ENCODE data around the gene SYNGR4.

Gene SYNGR4

DNA sequence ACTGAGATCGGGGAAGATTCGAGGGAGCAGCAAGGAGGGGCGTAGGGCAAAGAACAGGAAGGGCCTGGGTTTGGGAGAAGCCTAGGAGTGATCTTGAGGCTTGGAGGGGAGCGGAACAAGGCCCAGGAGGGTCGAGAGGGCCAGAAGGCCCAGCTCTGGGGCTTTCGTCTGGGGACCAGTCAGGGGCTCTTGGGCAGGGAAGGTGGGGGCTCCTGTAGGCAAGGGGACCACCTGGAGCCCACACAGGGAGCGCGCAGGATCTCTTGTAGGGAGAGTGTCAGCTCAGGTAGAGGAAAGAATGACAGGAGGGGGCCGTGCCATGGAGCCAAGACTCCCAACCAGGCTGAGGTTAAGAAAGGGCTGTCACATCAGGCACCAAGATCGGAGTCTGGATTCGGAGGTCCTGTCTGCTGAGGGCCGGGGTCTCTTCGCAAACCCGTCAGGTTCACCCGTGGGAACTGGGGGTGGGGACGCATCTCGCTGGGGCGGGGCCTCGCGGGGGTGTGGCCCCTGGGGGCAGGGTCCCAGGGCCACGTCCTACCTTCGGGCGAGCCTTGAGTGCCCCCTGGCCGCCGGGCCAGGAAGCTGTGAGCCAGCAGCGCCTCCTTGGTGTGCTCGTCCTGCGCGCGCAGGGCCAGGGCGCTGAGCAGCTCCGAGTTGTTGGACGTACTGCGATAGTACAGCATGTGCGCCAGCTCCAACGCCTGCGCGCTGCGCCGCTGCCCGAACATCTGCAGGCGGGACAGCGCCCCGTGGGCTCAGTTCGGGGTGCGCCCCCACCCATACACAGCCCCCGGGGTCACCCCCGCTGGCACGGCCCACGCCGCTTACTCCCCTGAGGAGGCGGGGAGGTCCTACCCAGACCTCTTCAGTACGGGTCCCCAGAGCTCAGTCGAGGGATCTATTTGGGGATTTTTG lies 30.4 kb upstream of the SYNGR4 start:
- peaks cover 58% of the 10 kb centered on the region for H3K4me1 Mint-ChIP-seq
- no peaks in the 10 kb centered on the region for H3K9me3 Mint-ChIP-seq
- H3K27me3 Mint-ChIP-seq: no peaks in the 10 kb centered on the region
- peaks cover 7% of the 10 kb centered on the region for H3K36me3 Mint-ChIP-seq
- H3K27ac Mint-ChIP-seq: peak overlapping the region; percentile 95
- H3K4me3 Mint-ChIP-seq: peak overlapping the region; percentile 94

DNA sequence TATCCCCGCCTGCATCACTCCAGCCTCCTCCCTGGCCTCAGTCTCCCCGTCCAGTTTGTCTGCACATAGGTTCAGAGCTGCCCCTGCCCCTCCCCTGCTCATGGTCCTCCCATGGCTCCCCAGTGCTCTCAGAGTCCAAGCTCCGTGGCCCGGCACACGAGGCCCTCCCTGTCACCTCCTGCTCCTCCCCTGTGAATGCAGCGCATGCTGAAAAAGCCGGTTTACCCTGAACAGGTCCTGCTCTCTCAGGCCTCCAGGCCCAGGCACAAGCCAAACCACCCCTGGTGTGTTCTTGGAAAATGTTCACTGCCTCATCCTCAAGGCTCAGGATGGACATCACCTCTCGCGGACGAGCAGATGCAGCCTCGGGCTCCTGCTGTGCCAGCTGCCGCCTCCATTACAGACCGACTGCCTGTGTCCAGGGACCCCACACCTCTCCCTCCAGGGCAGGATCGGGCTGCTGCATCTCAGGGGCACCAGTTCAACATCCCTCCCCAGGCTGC lies 25.9 kb upstream of the SYNGR4 start:
- no peaks in the 10 kb centered on the region for H3K27me3 Mint-ChIP-seq
- H3K36me3 Mint-ChIP-seq: no peaks in the 10 kb centered on the region
- no peak overlapping the region for H3K27ac Mint-ChIP-seq
- H3K4me1 Mint-ChIP-seq: peaks cover 14% of the 10 kb centered on the region
- no peaks in the 10 kb centered on the region for H3K9me3 Mint-ChIP-seq
- no peak overlapping the region for H3K4me3 Mint-ChIP-seq

DNA sequence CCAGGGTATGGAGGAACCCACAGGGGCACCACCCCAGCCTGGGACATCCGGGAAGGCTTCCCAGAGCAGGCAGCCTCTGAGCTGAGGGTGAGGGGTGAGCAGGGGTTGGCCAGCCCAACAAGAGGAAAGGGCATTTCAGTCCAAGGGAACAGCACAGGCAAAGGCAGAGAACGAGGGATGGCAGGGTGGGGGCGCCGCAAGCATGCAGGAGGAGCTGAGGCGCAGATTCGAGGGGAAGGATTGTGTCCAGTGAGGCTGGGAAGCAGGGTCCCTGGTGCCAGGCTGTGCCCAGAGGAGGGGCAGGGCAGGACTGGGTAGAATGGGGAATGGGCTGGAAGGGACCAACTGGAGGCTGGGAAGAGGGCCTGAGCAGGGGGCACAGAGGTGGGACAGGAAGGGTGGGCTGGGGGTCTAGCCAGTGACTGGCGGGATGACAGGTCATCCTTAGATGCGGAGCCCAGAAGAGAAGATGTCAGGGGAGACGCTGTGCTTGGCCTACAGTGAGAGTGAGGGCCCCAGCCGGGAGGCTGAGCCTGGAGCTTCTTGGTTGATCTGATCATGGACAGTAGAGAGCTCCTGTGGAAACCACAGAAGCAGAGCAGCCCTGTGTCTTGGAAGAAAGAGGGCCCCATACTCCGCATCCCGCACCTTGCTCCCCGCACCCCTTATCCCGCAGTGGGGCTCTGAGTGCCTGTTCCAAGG lies 25.2 kb upstream of the SYNGR4 start:
- no peaks in the 10 kb centered on the region for H3K27me3 Mint-ChIP-seq
- no peaks in the 10 kb centered on the region for H3K9me3 Mint-ChIP-seq
- H3K36me3 Mint-ChIP-seq: peaks cover 3% of the 10 kb centered on the region
- peaks cover 10% of the 10 kb centered on the region for H3K4me1 Mint-ChIP-seq
- H3K4me3 Mint-ChIP-seq: no peak overlapping the region
- H3K27ac Mint-ChIP-seq: no peak overlapping the region

DNA sequence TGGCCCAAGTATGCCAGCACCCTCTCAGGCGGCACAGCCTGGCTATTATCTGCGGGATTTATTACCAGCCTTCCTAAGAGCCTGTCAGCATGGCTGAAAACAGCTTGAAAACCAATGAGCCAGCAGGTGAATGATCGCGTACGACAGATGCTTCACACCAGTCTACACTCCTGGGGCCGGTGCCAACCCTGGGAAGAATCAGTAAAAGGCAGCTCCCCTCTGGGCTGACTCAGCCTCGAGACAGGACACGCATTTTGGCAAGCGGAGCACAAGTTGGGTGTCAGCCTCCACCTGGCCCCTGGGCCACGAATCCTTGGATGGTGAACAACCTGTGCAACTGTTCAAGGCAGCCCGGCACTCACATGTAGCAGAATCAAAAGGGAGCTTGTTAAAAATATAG lies 23.2 kb upstream of the SYNGR4 start:
- Mint-ChIP-seq H3K4me1 (no peaks in the 10 kb centered on the region), H3K27ac (no peak overlapping the region)

DNA sequence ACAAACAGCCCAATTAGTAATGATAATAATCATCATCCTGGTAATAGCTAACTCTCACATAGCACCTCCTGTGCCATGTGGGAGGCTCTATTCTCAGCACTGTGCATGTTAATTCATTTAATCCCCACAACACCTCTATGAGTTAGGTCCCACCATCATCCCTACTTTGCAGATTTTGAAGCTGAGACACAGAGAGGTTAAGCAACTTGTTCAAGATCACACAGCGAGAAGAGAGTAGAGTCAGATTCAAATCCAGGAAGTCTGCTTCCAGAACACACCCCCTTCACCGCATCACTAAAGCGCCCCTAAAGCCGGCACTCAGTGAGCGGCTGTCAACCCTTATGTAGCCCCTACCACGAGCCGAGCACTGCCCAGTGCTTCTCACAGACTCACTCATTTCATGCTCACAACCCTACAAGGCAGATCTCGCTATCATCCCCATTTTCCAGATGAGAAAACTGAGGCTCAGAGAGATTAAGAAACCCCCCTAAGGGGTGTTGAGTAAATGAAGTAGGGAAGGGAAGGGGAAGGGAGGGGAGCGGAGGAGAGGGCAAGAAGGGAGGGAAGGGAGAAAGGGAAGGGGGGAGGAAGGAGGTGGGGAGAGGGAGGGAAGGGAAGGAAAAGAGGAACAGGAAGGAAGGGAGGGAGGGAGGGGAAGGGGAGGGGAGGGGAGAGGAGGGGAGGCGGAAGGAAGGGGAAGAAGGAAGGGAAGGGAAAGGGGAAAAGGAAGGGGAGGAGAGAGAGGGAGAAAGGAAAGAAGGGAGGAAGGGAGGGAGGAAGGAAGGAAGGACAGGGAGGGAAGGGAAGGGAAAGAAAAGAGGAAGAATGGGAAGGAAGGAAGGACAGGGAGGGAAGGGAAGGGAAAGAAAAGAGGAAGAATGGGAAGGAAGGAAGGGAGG lies 22.4 kb upstream of the SYNGR4 start:
- no peaks in the 10 kb centered on the region for H3K27me3 Mint-ChIP-seq
- H3K4me1 Mint-ChIP-seq: no peaks in the 10 kb centered on the region
- no peaks in the 10 kb centered on the region for H3K9me3 Mint-ChIP-seq
- H3K4me3 Mint-ChIP-seq: no peak overlapping the region
- H3K27ac Mint-ChIP-seq: no peak overlapping the region
- peaks cover 3% of the 10 kb centered on the region for H3K36me3 Mint-ChIP-seq

More for the DNA sequence above, 23.2 kb upstream of the SYNGR4 start:
- Mint-ChIP-seq H3K9me3 (no peaks in the 10 kb centered on the region), H3K4me3 (no peak overlapping the region), H3K36me3 (peaks cover 3% of the 10 kb centered on the region), H3K27me3 (no peaks in the 10 kb centered on the region)

DNA sequence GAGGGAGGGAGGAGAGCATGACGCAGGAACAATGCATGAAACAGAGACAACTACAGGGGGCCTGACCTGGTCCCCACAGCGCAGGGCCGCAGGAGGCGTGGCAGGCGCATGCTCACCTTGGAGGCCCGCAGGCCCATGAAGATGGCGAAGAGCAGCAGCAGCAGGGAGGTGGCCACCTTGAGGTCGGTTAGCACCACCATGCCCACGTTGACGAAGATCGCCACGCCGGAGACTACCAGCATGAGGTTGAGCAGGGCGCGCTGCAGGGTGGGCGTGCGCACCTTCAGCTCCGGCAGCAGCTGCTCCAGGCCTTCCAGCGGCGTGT lies 21.8 kb upstream of the SYNGR4 start:
- Mint-ChIP-seq H3K27ac (no peak overlapping the region), H3K4me3 (no peak overlapping the region), H3K9me3 (no peaks in the 10 kb centered on the region), H3K4me1 (no peaks in the 10 kb centered on the region), H3K36me3 (peaks cover 3% of the 10 kb centered on the region), H3K27me3 (no peaks in the 10 kb centered on the region)

DNA sequence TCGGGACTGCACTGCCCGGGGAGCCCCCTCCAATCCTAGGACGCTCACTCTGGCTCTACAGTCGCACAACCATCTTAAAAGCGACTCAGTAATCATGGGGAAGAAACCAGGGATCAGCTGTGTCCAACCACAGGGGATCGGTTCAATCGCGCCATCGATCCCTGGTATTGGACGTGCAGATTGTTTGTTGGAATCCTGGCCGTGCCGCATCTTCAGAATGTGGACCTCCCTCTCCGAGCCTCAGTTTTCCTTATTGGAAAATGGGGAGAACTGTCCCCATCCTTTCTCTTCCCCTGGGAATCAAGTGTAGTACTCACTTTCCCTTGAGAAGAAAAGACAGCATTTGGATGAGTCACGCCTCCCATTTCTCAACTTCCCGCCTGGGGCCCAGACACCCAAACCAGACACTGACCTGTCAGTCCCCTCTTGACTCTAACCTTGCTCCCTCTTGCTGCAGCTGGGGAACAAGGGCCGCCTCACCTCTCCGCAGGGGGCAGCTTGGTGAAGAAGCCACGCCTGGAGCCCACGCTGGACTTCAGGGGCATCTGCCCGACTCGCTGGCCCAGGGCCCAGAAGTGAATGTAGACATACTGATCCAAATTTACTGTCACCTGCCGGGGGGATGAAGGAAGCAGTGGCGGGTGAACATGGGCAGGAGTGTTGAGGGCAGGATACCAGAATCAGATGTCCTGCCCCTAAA lies 21.2 kb upstream of the SYNGR4 start:
- Mint-ChIP-seq H3K36me3 (peaks cover 3% of the 10 kb centered on the region), H3K27me3 (no peaks in the 10 kb centered on the region), H3K4me3 (no peak overlapping the region), H3K27ac (no peak overlapping the region), H3K4me1 (no peaks in the 10 kb centered on the region), H3K9me3 (no peaks in the 10 kb centered on the region)

DNA sequence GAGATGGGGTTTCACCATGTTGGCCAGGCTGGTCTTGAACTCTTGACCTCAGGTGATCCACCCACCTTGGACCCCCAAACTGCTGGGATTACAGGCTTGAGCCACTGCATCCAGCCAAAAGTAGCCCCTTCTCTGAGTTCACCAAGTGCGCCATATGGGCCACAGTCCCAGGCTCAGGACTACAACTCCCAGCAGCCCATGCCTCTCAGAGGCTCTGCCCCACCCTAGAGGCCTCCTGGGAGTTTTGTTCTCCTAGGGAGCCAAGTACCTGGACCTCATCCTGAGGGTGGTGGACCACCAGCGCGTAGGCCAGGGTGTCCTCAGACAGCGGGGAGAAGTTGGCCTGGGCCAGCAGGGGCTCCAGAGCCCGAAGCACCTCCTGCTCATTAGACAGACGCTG lies 19.3 kb upstream of the SYNGR4 start:
- Mint-ChIP-seq H3K4me1 (no peaks in the 10 kb centered on the region), H3K36me3 (peaks cover 3% of the 10 kb centered on the region), H3K4me3 (no peak overlapping the region), H3K9me3 (no peaks in the 10 kb centered on the region), H3K27ac (no peak overlapping the region), H3K27me3 (no peaks in the 10 kb centered on the region)

DNA sequence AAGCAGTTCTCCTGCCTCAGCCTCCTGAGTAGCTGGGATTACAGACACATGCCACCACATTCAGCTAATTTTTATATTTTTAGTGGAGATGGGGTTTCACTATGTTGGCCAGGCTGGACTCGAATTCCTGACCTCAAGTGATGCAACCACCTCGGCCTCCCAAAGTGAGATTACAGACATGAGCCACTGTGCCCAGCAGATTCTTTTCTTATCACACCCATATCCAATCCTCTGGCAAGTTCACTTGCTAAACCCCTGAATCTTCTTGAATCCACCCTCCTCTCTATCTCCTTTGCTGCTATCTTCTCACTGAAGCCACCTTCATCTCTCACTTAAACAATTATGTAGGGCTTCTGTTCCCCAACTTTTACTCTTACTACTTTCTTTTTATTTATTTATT lies 18.0 kb upstream of the SYNGR4 start:
- Mint-ChIP-seq H3K4me3 (no peak overlapping the region), H3K9me3 (no peaks in the 10 kb centered on the region), H3K36me3 (peaks cover 3% of the 10 kb centered on the region), H3K27ac (no peak overlapping the region), H3K4me1 (peaks cover 2% of the 10 kb centered on the region), H3K27me3 (no peaks in the 10 kb centered on the region)

DNA sequence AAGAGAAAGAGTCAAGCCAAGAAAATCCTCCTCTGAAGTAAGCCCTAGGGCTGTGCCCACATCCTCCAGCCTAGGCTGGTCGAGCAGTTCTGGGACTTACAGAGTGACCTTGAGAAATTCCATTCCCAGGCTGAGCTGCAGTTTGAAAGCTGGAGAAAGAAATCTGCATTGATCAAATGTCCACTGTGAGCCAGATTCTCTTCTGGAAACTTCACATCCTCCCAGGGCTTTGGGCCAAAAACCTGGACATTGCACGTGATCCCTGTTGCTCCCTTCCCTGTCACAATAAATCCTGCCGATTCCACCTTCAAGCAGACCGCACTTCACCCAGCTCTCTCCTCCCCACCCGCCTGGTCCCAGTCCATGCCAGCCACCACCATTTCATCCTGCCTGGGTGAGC lies 16.1 kb upstream of the SYNGR4 start:
- Mint-ChIP-seq H3K36me3 (peaks cover 3% of the 10 kb centered on the region), H3K9me3 (no peaks in the 10 kb centered on the region), H3K4me1 (peaks cover 4% of the 10 kb centered on the region), H3K4me3 (no peak overlapping the region), H3K27me3 (no peaks in the 10 kb centered on the region), H3K27ac (no peak overlapping the region)

DNA sequence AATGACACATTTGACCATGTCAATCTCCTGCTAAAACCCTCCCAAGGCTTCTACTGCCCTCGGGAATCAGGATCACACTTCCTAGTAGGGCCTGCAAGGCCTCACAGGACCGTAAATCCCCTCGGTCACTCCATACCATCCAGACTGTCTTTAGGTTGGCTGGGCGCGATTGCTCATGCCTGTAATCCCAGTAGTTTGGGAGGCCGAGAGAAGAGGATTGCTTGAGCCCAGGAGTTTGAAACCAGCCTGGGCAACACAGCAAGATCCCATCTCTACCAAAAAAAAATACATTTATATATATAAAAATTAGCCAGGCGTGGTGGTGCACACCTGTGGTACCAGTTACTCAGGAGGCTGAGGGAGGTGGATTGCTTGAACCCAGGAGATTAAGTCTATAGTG lies 15.4 kb upstream of the SYNGR4 start:
- H3K27ac Mint-ChIP-seq: no peak overlapping the region
- H3K36me3 Mint-ChIP-seq: no peaks in the 10 kb centered on the region
- no peak overlapping the region for H3K4me3 Mint-ChIP-seq
- peaks cover 4% of the 10 kb centered on the region for H3K4me1 Mint-ChIP-seq
- H3K27me3 Mint-ChIP-seq: no peaks in the 10 kb centered on the region
- H3K9me3 Mint-ChIP-seq: no peaks in the 10 kb centered on the region

DNA sequence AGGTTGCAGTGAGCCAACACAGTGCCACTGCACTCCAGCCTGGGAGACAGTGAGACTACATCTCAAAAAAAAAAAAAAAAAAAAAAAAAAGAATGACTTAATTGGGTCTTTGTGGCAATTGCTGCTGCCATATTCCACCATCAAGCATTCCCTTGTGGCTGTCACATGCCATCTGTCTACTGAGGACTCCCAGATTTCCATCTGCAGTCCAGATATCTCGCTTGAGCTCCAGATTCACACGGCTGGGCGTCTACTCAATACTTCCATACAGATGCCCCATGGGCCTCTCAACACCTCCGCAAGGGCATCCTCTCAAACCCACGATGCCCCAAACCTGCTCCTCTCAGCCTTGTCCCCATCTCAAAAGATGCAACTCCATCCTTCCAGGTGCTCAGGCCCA lies 13.3 kb upstream of the SYNGR4 start:
- no peak overlapping the region for H3K4me3 Mint-ChIP-seq
- no peaks in the 10 kb centered on the region for H3K9me3 Mint-ChIP-seq
- peaks cover 4% of the 10 kb centered on the region for H3K4me1 Mint-ChIP-seq
- no peak overlapping the region for H3K27ac Mint-ChIP-seq
- H3K36me3 Mint-ChIP-seq: no peaks in the 10 kb centered on the region
- no peaks in the 10 kb centered on the region for H3K27me3 Mint-ChIP-seq

DNA sequence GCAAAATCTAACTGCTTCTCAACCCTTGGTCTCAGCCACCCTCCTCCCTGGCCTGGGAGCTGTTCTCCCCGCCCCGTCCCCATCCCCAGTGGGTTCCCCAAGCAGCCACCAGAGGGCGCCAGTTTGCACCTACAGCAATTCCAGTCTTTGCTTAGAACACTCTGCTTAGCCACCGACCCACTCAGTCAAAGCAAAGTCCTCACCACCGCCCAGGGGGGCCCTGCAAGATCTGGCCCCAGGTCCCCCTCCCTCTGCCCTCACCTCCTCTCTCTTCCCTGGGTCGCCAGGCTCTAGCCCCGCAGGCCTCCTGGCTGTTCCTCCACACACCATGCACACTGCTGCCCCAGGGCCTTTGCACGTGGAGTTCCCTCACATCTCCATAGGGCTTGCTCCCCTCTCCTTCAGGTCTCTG lies 12.8 kb upstream of the SYNGR4 start:
- H3K9me3 Mint-ChIP-seq: no peaks in the 10 kb centered on the region
- peaks cover 4% of the 10 kb centered on the region for H3K4me1 Mint-ChIP-seq
- H3K36me3 Mint-ChIP-seq: no peaks in the 10 kb centered on the region
- no peaks in the 10 kb centered on the region for H3K27me3 Mint-ChIP-seq
- no peak overlapping the region for H3K27ac Mint-ChIP-seq
- no peak overlapping the region for H3K4me3 Mint-ChIP-seq

DNA sequence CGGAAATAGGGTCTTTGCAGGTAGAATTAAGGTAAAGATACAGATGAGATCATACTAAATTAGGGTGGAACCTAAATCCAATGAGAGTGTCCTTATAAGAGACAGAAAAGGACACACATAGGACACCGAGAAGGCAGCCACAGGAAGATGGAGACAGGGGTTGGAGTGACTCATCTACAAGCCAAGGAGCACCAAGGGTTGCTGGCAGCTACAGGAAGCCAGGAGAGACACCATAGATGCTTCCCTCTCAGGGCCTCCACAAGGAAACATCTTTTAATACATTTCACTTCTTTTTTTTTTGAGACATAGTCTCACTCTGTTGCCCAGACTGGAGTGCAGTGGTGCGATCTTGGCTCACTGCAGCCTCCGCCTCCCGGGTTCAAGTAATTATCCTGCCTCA lies 10.5 kb upstream of the SYNGR4 start:
- Mint-ChIP-seq H3K9me3 (no peaks in the 10 kb centered on the region), H3K27me3 (no peaks in the 10 kb centered on the region), H3K27ac (no peak overlapping the region), H3K4me1 (peaks cover 4% of the 10 kb centered on the region), H3K4me3 (no peak overlapping the region), H3K36me3 (peaks cover 5% of the 10 kb centered on the region)

DNA sequence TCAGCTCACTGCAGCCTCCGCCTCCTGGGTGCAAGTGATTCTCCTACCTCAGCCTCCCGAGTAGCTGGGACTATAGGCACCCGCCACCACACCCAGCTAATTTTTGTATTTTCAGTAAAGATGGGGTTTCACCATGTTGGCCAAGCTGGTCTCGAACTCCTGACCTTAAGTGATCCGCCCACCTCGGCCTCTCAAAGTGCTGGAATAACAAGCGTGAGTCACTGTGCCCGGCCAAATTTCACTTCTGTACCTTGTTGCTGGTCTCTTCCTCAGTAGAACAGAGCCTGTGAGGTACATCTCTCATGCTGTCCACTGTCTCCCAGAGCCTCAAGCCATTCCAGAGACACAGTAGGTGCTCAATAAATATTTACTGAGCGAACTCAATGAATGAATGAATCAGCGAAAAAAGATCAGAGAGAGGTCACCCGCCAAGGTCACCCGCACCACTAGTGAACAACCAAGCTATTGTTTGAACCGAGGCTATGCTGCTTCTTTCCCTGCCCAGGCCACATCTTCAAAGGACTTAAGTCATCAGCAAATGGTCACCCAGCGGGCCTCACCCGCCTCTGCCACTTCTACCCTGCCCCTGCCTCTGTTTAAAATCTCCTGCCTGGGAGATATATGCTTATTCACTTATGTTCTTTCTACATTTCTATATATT lies 9.7 kb upstream of the SYNGR4 start:
- Mint-ChIP-seq H3K9me3 (no peaks in the 10 kb centered on the region), H3K27ac (no peak overlapping the region), H3K27me3 (no peaks in the 10 kb centered on the region), H3K4me3 (no peak overlapping the region), H3K4me1 (peaks cover 4% of the 10 kb centered on the region), H3K36me3 (peaks cover 6% of the 10 kb centered on the region)
